Measurements from ENCODE around the gene LIPG. TPM values are rescaled to one million over a fixed set of nuclear protein-coding genes. Genes with fewer than 3 reads are reported as not detected.

LIPG gene
- total and polyA plus RNA-seq, 2 of the 13 experiments (the other 11 are each of a cell fraction or from before 2014, with no cell fraction given): 0.96 to 10.8 TPM

DNA sequence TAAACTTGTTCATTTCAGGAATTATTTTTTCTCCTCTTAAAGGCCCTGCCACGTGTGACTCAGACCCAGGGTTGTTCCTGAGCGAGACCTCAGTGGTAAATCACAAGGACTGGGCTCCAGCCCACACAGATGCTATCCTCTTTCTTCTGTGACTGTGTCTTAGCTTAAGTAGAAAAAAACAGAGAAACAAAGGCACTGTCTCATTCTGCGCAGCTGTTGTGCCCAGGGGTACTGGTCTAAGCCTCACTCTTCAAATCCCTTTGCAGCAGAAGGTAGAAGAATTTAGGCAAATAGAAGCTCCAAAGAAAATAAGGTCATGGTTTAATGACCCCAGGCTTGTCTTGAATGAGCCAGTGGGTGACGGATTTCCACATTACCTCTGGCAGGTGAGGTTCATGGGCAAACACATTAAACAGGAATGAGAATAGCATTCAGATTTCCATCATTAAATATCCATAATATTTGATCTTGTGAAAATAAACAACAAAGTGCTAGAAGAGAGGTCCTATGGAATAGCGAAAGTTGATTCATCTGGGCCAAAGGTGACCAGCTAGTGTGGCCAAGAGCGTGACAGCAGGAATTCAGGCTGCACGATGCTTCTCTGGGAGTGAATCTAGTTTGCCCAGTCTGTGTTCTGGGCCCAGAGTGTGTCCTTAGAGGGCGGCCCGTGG lies 63.3 kb downstream of the LIPG start:
- intact Hi-C loops (cut with micrococcal nuclease; ENCODE audit: unreplicated experiment) (no loop called here), in situ Hi-C loops (cut with HindIII; ENCODE audit: extremely low pct_ligation_motif_present, low pct_unique_long_range_greater_than_20kb) (no loop called here)
- ATAC-seq (peak; percentile 36; the same call in 2 of the 3 replicates), FAIRE-seq (no peak), DNase-seq (ENCODE audit: low spot score) (no peak)
- H4K20me1 ChIP-seq (ENCODE audit: insufficient read depth, low read length): no peaks in the 10 kb centered on the region
- no peak overlapping the region for H3K9ac ChIP-seq (ENCODE audit: insufficient read depth, low read depth, low read length)
- TF ChIP-seq ZNF547 (CRISPR knock-in tag; IDR thresholded peaks at IDR 0.05) (no peak), PPARG (CRISPR knock-in tag; conservative IDR thresholded peaks at IDR 0.05) (peak; percentile 84), RXRB (CRISPR knock-in tag; IDR thresholded peaks at IDR 0.05; ENCODE audit: borderline replicate concordance) (peak; percentile 57; the same call in 1 of the 2 replicates)
- no peak overlapping the region for H3K27ac ChIP-seq (ENCODE audit: extremely low read length, insufficient read depth, low read length)
- H3K4me1 ChIP-seq (ENCODE audit: insufficient read depth, low read length): peaks cover 48% of the 10 kb centered on the region
- no TSS peak for BruUV-seq (replicated peaks)
- ChIA-PET POLR2A (interaction anchor here (0.7 kb wide), 1 partner anchor 13 kb away, joined by 3 read pairs; no protein-coding TSS in a partner anchor), CTCF (ENCODE audit: low intra/inter-chr PET ratio, low total read pairs) (no interaction called here)
- no peak overlapping the region for H2AFZ ChIP-seq (ENCODE audit: low read length)
- no peaks in the 10 kb centered on the region for H3K9me3 ChIP-seq (ENCODE audit: low read length)
- 18% methylated on average over 6 of the region's 9 CpGs for WGBS (ENCODE audit: low lambda C conversion rate)
- no peaks in the 10 kb centered on the region for H3K79me2 ChIP-seq (ENCODE audit: insufficient read depth, low read length)
- no peaks in the 10 kb centered on the region for H3K36me3 ChIP-seq (replicated peaks in 1 of 2; ENCODE audit: control insufficient read depth in 1 of 2, insufficient read depth in 2 of 2, low read length in 2 of 2)
- H3K27me3 ChIP-seq (ENCODE audit: control insufficient read depth in 1 of 2, insufficient read depth in 2 of 2, low read length in 2 of 2): peaks cover 0 to 14% of the 10 kb centered on the region in 2 experiments; a peak in 1 of 5 replicates
- H3K4me3 ChIP-seq (replicated peaks in 1 of 3; ENCODE audit: insufficient read depth in 1 of 3, low read depth in 2 of 3, low read length in 3 of 3): no peak overlapping the region
- H3K4me2 ChIP-seq (ENCODE audit: low read depth, low read length): peak overlapping the region; percentile 34

DNA sequence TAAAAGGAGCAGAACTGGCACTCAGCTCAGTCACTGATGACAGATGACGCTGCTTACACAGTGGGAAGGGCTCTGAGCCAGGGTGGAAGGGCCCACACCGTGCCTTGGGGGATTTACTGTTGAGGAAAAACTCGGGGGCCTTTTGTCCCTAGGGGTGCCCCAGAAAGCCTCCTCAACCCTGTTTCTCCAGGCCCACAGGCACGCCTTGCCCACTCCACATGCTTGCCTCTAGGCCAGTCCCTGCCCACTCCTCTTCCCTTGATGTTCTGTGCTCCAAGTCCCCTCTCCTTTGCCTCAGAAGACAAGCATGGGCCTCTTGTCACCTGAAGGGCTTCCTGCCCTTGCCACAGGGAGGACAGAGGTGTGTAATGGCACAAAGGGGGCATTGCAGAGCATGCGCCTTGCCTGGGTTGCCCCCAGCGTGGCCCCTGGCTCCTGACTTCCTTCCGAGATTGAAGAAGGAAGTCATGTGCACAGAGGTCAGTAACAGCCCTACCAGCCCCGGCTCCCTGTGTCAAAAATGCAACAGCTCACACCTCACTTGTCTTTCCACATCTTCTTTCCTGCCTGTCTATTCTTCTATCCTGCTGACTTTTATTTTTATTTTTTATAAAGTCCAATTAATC lies 65.1 kb downstream of the LIPG start:
- Histone ChIP-seq H3K4me3 (replicated peaks in 1 of 3; ENCODE audit: insufficient read depth in 1 of 3, low read depth in 2 of 3, low read length in 3 of 3) (no peak overlapping the region), H3K9me3 (ENCODE audit: low read length) (no peaks in the 10 kb centered on the region), H3K4me2 (ENCODE audit: low read depth, low read length) (no peak overlapping the region), H3K4me1 (ENCODE audit: insufficient read depth, low read length) (peaks cover 66% of the 10 kb centered on the region), H3K27me3 (ENCODE audit: control insufficient read depth in 1 of 2, insufficient read depth in 2 of 2, low read length in 2 of 2) (peaks cover 0 to 7% of the 10 kb centered on the region in 2 experiments; a peak in 1 of 5 replicates), H3K36me3 (replicated peaks in 1 of 2; ENCODE audit: control insufficient read depth in 1 of 2, insufficient read depth in 2 of 2, low read length in 2 of 2) (no peaks in the 10 kb centered on the region), H4K20me1 (ENCODE audit: insufficient read depth, low read length) (no peaks in the 10 kb centered on the region), H3K79me2 (ENCODE audit: insufficient read depth, low read length) (no peaks in the 10 kb centered on the region), H3K27ac (ENCODE audit: extremely low read length, insufficient read depth, low read length) (no peak overlapping the region), H3K9ac (ENCODE audit: insufficient read depth, low read depth, low read length) (no peak overlapping the region), H2AFZ (ENCODE audit: low read length) (no peak overlapping the region)
- in situ Hi-C loops (cut with HindIII; ENCODE audit: extremely low pct_ligation_motif_present, low pct_unique_long_range_greater_than_20kb): no loop called here
- no TSS peak for BruUV-seq (replicated peaks)
- DNase-seq (ENCODE audit: low spot score): no peak
- ATAC-seq: no peak
- TF ChIP-seq ZNF383 (CRISPR knock-in tag; IDR thresholded peaks at IDR 0.05; ENCODE audit: borderline replicate concordance): no peak
- intact Hi-C loops (cut with micrococcal nuclease; ENCODE audit: unreplicated experiment): no loop called here
- POLR2A ChIA-PET: no interaction called here
- CTCF ChIA-PET (ENCODE audit: low intra/inter-chr PET ratio, low total read pairs): no interaction called here
- FAIRE-seq: no peak
- 71% methylated on average over 6 of the region's 8 CpGs for WGBS (ENCODE audit: low lambda C conversion rate)
